Astrocyte (in vitro differentiated cells and primary cell): ENCODE results near the gene FAM174B.

Source experiments
- EZH2 ChIP-seq: IDR thresholded peaks from 2 replicates; pipeline ENCODE4 v1.6.1; 2012; ENCODE audit warnings: mild to moderate bottlenecking, low read length, inconsistent platforms; ENCODE audit not compliant: insufficient read depth
- TF ChIP-seq, protein P1 (sequence below): IDR thresholded peaks from 2 replicates; pipeline ENCODE4 v1.5.1; 2011; ENCODE audit warnings: low read depth, mild to moderate bottlenecking, inconsistent platforms, low read length, moderate library complexity; ENCODE audit not compliant: insufficient read depth

DNA sequence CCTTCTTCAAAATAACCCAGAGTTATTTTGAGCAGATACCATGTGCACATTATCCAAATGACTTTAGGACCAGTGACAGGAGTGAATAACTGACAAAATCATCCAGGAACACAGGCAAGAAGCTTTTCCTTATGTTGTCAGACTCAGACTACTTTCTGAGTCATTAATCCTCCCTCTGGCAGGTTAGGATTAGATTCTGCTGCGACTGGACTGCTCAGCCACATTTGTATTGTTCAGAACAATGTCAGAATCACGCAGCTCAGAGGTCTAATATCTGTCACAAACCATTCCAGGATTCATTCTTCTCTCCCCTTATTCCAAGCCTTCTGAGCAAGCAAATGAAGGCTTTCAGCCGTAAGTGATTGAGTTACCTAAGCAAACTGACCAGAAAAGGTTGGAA, 34.8 kb upstream of the FAM174B start:
- TF ChIP-seq, protein P1, sequence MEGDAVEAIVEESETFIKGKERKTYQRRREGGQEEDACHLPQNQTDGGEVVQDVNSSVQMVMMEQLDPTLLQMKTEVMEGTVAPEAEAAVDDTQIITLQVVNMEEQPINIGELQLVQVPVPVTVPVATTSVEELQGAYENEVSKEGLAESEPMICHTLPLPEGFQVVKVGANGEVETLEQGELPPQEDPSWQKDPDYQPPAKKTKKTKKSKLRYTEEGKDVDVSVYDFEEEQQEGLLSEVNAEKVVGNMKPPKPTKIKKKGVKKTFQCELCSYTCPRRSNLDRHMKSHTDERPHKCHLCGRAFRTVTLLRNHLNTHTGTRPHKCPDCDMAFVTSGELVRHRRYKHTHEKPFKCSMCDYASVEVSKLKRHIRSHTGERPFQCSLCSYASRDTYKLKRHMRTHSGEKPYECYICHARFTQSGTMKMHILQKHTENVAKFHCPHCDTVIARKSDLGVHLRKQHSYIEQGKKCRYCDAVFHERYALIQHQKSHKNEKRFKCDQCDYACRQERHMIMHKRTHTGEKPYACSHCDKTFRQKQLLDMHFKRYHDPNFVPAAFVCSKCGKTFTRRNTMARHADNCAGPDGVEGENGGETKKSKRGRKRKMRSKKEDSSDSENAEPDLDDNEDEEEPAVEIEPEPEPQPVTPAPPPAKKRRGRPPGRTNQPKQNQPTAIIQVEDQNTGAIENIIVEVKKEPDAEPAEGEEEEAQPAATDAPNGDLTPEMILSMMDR, result no peak
- no peak for TF ChIP-seq EZH2
